GM10248 (cell line): ENCODE measurements around the gene ZNF106.

Experiments
- CTCF ChIA-PET: fragments of 300-600 bp; sonication (Branson Sonifier 250); formaldehyde crosslinking; extraction: SDS; loops from one replicate; lab custom pipeline; 2021; ENCODE audit warnings: antibody characterized with exemption; lab: Yijun Ruan, JAX
- POLR2A ChIA-PET: fragments of 350-650 bp; sonication (Branson Sonifier 250); formaldehyde crosslinking; extraction: SDS; loops from one replicate; lab custom pipeline; 2020; ENCODE audit warnings: antibody characterized with exemption; lab: Yijun Ruan, JAX
- DNase-seq: peaks from one replicate; pipeline ENCODE4 v3.0.0; 2012; ENCODE audit errors: extremely low spot score
- TF ChIP-seq, protein P1 (sequence below): IDR thresholded peaks from 2 replicates; pipeline ENCODE4 v1.5.1; 2012; ENCODE audit warnings: mild to moderate bottlenecking, low read depth; ENCODE audit errors: extremely low read depth, missing control alignments, control extremely low read depth

The ZNF106 gene

DNA sequence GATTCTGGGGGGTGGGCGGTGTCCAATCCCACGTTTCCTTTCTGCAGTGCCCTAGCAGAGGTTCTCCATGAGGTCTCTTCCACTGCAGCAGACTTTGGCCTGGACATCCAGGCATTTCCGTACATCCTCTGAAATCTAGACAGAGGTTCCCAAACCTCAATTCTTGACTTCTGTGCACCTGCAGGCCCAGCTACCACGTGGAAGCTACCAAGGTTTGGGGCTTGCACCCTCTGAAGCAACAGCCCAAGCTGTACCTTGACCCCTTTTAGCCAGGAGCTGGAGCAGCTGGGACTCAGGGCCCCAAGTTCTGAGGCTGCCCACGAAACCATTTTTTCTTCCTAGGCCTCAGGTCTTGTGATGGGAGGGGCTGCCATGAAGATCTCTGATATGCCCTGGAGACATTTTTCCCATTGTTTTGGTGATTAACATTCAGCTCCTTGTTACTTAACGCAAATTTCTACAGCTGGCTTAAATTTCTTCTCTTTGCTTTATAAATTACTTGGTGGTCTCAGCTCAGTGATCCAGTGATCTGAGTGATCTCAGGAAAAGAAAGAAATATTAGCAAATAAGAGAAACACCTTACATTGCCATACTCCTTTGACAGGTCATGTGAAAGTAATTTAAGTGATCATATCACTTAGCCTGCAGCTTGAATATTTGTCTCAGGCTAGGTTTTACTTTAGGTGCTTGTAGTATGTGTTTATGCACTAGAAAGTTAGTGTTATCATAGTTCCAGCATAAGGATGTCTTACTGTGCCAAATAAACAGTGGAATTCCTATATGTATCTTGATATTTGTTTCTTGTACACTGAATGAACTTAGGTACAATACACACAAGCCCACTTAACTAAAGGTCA is 7.5 kb upstream of the ZNF106 start:
- POLR2A ChIA-PET, result no interaction called here
- TF ChIP-seq, protein P1, sequence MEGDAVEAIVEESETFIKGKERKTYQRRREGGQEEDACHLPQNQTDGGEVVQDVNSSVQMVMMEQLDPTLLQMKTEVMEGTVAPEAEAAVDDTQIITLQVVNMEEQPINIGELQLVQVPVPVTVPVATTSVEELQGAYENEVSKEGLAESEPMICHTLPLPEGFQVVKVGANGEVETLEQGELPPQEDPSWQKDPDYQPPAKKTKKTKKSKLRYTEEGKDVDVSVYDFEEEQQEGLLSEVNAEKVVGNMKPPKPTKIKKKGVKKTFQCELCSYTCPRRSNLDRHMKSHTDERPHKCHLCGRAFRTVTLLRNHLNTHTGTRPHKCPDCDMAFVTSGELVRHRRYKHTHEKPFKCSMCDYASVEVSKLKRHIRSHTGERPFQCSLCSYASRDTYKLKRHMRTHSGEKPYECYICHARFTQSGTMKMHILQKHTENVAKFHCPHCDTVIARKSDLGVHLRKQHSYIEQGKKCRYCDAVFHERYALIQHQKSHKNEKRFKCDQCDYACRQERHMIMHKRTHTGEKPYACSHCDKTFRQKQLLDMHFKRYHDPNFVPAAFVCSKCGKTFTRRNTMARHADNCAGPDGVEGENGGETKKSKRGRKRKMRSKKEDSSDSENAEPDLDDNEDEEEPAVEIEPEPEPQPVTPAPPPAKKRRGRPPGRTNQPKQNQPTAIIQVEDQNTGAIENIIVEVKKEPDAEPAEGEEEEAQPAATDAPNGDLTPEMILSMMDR, result no peak
- CTCF ChIA-PET, result interaction anchor here (0.9 to 2.0 kb wide), 6 partner anchors 8 to 77 kb away, joined by 3 to 11 read pairs (median 4); partner anchors contain the start of genes STARD9 and ZNF106
- DNase-seq, result no peak

DNA sequence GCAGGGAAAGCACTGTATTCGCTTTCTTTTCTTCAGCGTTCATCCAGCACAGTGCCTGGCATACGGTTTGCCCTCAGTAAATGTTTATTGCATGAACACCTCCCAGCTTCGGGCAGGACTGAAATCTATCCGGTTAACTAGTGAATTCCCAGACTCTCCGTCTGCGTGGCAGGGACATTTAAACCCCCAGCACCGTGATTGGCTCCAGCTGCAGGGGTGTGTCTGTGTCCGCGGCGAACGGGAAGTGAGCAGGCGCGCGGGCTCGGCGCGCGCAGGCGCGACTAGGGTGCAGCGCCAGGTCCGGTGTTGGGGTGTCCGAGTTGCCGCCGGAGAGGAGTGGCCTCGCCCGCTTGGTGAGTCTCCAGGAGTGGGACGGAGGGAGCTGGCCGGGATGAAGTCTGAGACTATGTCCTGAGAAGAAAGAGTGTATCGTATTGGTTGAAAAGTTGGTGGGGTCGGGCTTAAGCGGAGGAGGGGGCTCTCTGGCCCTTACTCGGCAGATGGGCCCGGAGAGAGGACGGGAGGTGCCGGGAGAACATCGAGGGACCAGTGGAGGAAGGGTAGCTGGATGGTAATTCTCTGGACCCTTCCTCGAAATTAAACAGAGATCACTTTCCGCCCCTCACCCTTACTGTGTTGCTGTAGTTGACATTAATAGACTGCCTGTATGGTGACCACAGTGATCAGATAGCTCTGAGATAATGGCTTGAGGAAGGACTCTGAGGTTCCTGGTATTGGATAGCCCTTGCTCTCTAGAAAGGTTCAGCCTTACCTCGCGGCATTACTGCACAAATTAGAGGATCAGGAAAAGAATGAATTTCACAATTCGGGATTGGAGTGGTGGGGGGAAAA is 4.6 kb upstream of the ZNF106 start, which contains the start of gene SNAP23:
TSS of gene SNAP23 (plus strand) at position 274 of the 852 bp plus-strand sequence. CDS start 16,213 bp downstream, outside the sequence.
- CTCF ChIA-PET, result interaction anchor here (0.8 to 1.8 kb wide), 5 partner anchors 8 to 50 kb away, joined by 3 to 6 read pairs (median 3); no protein-coding TSS in a partner anchor
- POLR2A ChIA-PET, result interaction anchor here (2.5 kb wide), 1 partner anchor 9 kb away, joined by 9 read pairs; no protein-coding TSS in a partner anchor
- peak; percentile 92 for DNase-seq
- TF ChIP-seq, protein P1, result no peak

DNA sequence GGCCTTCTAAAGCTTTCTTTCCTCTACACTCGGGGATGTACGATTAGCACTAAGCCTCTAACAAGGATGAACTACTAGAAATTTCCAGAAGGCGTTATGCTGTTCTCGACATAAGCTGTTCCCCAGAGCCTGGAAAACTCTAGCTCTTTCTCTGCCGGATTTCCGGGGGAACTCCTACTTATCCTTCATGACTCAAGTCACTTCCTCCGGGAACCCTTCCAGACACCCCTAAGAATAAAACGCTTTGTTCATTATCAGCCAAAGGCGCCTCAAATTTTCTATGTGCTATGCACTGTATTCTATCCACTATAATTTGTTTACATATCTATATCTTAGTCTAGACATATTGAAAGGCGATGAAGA is 4.0 kb upstream of the ZNF106 start:
- no peak for DNase-seq
- POLR2A ChIA-PET, result interaction anchor here (2.5 kb wide), 1 partner anchor 10 kb away, joined by 9 read pairs; no protein-coding TSS in a partner anchor
- TF ChIP-seq, protein P1, result no peak
- CTCF ChIA-PET, result interaction anchor here (1.2 to 1.8 kb wide), 4 partner anchors 14 to 51 kb away, joined by 3 to 6 read pairs (median 4); no protein-coding TSS in a partner anchor

DNA sequence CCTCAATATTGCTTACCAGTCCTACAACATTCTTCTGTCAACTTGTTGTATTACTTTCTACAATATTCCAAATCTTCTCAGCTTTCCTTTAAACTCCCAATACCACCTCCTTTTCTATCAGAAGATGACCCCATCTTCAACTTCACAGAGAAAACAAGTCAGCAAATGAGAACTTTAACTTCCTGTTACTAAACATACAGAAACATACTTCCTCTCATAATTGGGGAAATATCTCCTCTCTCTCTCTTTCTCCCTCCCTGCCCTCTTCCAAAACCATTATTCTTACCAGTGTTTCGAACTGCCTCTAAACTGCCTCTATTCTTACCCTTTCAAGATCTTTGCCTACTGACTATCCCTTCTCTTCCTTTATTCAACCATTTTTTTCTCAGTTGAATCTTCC is 2.7 kb upstream of the ZNF106 start:
- ChIA-PET POLR2A (interaction anchor here (0.7 kb wide), 1 partner anchor 366 kb away, joined by 3 read pairs; no protein-coding TSS in a partner anchor), CTCF (no interaction called here)
- TF ChIP-seq, protein P1, result no peak
- no peak for DNase-seq

DNA sequence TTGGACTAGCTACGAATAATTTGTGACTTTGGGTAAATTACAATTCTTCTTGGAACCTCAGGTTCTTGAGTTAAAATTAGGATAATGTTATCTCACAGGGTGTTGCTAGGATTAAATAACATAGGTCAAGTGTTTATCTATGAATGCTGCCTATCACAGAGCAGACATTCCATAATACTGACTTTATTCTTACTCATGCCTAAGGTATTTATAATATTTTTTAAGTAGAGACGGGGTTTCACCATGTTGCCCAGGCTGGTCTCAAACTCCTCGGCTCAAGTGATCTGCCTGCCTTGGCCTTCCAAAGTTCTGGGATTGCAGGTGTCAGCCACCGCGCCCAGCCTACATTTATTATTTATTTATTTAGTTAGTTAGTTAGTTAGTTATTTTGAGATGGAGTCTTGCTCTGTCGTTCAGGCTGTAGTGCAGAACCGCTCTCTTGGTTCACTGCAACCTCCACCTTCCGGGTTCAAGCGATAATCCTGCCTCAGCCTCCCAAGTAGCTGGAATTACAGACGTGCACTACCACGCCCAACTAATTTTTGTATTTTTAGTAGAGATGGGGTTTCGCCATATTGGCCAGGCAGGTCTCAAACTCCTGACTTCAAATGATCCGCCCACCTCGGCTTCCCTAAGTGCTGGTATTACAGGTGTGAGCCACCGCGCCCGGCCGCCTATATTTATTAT is 741 bp upstream of the ZNF106 start:
- TF ChIP-seq, protein P1, result no peak
- DNase-seq, result no peak
- CTCF ChIA-PET, result interaction anchor here (0.9 to 2.0 kb wide), 8 partner anchors 8 to 114 kb away, joined by 3 to 11 read pairs (median 4); no protein-coding TSS in a partner anchor
- POLR2A ChIA-PET, result interaction anchor here (1.0 kb wide), 2 partner anchors 66 to 84 kb away, joined by 3 to 5 read pairs; partner anchors contain the start of gene STARD9
